SK-N-SH (cell line): Measurements from ENCODE around the gene TMEM178A.

ENCODE experiments used
- CHD2 ChIP-seq: fragments of 150-350 bp; IDR thresholded peaks from 2 replicates; pipeline ENCODE4 v1.6.1; 2018; ENCODE audit warnings: low read length; ENCODE audit not compliant: partially characterized antibody
- TF ChIP-seq, protein P1 (sequence below): fragments of 200-600 bp; sonication (generic); IDR thresholded peaks from 2 replicates; pipeline ENCODE4 v1.6.1; 2017; ENCODE audit warnings: antibody characterized with exemption, mild to moderate bottlenecking, moderate library complexity

DNA sequence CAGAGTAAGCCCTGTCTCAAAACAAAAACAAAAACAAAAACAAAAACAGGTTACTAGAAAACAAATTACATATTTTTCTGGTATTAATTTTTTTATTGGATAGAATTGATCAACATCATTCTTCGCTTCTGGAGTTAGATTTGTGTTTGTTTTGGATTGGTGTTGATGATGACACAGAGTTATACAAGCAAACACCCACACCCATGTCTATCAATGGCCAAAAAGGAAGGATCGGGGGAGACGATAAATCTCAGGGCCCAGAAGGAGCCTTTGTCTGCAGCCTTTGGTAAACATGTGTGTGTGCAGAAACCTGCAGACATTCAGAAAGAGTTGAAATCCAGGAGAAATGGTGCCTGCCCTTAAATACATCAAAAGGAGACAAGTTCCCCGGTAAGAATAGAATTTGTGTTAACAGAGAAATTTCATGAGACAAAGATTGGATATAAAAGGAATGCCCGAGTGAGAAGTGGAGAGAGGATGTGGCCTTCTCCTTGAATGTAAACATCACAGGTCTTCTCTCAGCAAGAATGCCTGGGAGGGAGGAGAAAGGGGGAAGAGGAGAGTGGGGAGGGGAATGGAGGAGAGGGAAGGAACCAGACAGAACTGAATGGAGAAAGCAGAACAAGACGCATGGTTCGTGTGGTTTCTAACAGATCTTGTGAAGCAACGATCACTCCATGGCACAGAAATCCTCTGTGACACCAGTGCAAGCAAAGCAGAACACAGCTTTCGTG, 40.4 kb upstream of the TMEM178A start:
- TF ChIP-seq CHD2, result no peak
- TF ChIP-seq, protein P1, sequence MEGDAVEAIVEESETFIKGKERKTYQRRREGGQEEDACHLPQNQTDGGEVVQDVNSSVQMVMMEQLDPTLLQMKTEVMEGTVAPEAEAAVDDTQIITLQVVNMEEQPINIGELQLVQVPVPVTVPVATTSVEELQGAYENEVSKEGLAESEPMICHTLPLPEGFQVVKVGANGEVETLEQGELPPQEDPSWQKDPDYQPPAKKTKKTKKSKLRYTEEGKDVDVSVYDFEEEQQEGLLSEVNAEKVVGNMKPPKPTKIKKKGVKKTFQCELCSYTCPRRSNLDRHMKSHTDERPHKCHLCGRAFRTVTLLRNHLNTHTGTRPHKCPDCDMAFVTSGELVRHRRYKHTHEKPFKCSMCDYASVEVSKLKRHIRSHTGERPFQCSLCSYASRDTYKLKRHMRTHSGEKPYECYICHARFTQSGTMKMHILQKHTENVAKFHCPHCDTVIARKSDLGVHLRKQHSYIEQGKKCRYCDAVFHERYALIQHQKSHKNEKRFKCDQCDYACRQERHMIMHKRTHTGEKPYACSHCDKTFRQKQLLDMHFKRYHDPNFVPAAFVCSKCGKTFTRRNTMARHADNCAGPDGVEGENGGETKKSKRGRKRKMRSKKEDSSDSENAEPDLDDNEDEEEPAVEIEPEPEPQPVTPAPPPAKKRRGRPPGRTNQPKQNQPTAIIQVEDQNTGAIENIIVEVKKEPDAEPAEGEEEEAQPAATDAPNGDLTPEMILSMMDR, result no peak
